ENCODE data around the gene DENND5A.

GRCh38 chr11:9207229-9207628 is 57.9 kb downstream of the DENND5A start:
- TF ChIP-seq EZH2 (IDR thresholded peaks at IDR 0.05) = no peak
- TF ChIP-seq POLR2AphosphoS5 (IDR thresholded peaks at IDR 0.05; ENCODE audit: borderline replicate concordance, low read depth, low read length) = no peak
- no peak for TF ChIP-seq FOXP2 (optimal IDR thresholded peaks at IDR 0.05; ENCODE audit: control extremely low read depth, extremely low read length, insufficient read depth)

Measured in SK-N-MC (cell line).